ENCODE results near the gene PILRA.

Gene PILRA

GRCh38 chr7:100370746-100371145 lies 2.5 kb upstream of the PILRA start:
- no peak overlapping the region for H2AK5ac ChIP-seq (ENCODE audit: low read length, severe bottlenecking)
- no peak overlapping the region for H3K23ac ChIP-seq (ENCODE audit: low read length in 2 of 2)
- H3K18ac ChIP-seq (ENCODE audit: low read depth in 1 of 2, low read length in 2 of 2): no peak overlapping the region
- peaks cover 0 to 4% of the 10 kb centered on the region in 2 experiments for H3K27me3 ChIP-seq (ENCODE audit: control insufficient read depth in 1 of 2, insufficient read depth in 1 of 2, low read length in 2 of 2)
- no peak overlapping the region for H2BK5ac ChIP-seq (ENCODE audit: low read depth, low read length, poor library complexity, severe bottlenecking)
- H2BK12ac ChIP-seq (ENCODE audit: low read length in 2 of 2): no peak overlapping the region
- no peak overlapping the region for H3K14ac ChIP-seq (ENCODE audit: low read length in 2 of 2)
- H2BK15ac ChIP-seq (ENCODE audit: low read depth, poor library complexity, severe bottlenecking): no peak overlapping the region
- no peaks in the 10 kb centered on the region for H3K79me1 ChIP-seq (replicated peaks; ENCODE audit: low read length, poor library complexity, severe bottlenecking)
- no peak overlapping the region for H4K91ac ChIP-seq (ENCODE audit: low read length)
- H3K4ac ChIP-seq (ENCODE audit: low read depth in 1 of 2, low read length in 2 of 2): no peak overlapping the region
- no peak overlapping the region for H3K4me2 ChIP-seq (ENCODE audit: low read length, poor library complexity, severe bottlenecking)
- H3K4me1 ChIP-seq (ENCODE audit: control insufficient read depth, insufficient read depth, low read depth, low read length): peaks cover 16% of the 10 kb centered on the region
- H3K4me3 ChIP-seq (ENCODE audit: insufficient read depth in 1 of 2, low read depth in 1 of 2, low read length in 2 of 2): no peak overlapping the region
- no peak overlapping the region for H4K8ac ChIP-seq (ENCODE audit: low read length)
- DNase-seq: no peak
- H2BK120ac ChIP-seq (ENCODE audit: low read depth, low read length): no peak overlapping the region
- no peak overlapping the region for H3K9ac ChIP-seq (ENCODE audit: low read length)
- WGBS: 85% methylated on average over 5 of the region's 6 CpGs
- no peak overlapping the region for H3K27ac ChIP-seq (ENCODE audit: low read length, poor library complexity, severe bottlenecking)
- H3K36me3 ChIP-seq (ENCODE audit: control insufficient read depth in 1 of 2, insufficient read depth in 2 of 2, low read depth in 1 of 2, low read length in 2 of 2): peaks cover 0 to 7% of the 10 kb centered on the region in 2 experiments
- no peaks in the 10 kb centered on the region for H3K9me3 ChIP-seq (ENCODE audit: control insufficient read depth, low read length)
- H2AFZ ChIP-seq (ENCODE audit: low read depth, low read length): no peak overlapping the region

DNA sequence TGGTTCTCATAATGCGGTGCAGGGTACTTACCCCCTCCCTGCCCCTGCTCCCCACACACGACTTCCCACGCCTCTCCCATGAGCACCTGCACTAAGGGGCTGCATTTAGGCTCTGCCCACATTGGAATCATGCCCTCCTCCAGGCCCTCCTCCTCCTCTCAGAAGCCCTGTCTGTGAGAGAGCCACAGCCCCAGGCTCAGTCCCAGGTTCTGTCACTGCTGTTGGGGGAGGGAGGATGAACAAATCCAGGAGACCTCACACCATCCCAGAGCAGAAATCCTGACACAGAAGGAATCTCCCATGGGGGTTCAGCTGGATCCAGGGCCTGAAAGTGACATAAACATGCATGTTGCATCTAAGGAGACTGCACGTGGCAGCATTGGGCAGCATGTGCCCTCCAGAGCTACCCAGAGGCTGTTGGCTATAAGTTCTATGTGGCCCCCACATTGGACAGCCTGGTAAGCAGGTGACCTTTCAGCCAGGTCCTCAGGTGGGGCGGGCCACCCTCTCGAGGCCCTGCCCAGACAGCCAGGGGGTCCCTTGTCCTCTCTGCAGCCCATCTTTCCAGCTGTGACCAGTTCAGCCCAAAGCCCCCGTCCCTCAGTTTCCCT lies 1.6 kb upstream of the PILRA start:
- peak overlapping the region in 1 of 2 experiments; percentile 43 for H3K4ac ChIP-seq (ENCODE audit: low read depth in 1 of 2, low read length in 2 of 2)
- peaks cover 16% of the 10 kb centered on the region for H3K4me1 ChIP-seq (ENCODE audit: control insufficient read depth, insufficient read depth, low read depth, low read length)
- no peak overlapping the region for H3K9ac ChIP-seq (ENCODE audit: low read length)
- no peak overlapping the region for H2BK5ac ChIP-seq (ENCODE audit: low read depth, low read length, poor library complexity, severe bottlenecking)
- H3K4me2 ChIP-seq (ENCODE audit: low read length, poor library complexity, severe bottlenecking): no peak overlapping the region
- no peak for DNase-seq
- peak overlapping the region; percentile 73 for H4K8ac ChIP-seq (ENCODE audit: low read length)
- H3K36me3 ChIP-seq (ENCODE audit: control insufficient read depth in 1 of 2, insufficient read depth in 2 of 2, low read depth in 1 of 2, low read length in 2 of 2): no peaks in the 10 kb centered on the region
- H3K18ac ChIP-seq (ENCODE audit: low read depth in 1 of 2, low read length in 2 of 2): peak overlapping the region; percentile 14 to 68
- H2AFZ ChIP-seq (ENCODE audit: low read depth, low read length): no peak overlapping the region
- H2AK5ac ChIP-seq (ENCODE audit: low read length, severe bottlenecking): no peak overlapping the region
- H2BK12ac ChIP-seq (ENCODE audit: low read length in 2 of 2): no peak overlapping the region
- no peaks in the 10 kb centered on the region for H3K79me1 ChIP-seq (replicated peaks; ENCODE audit: low read length, poor library complexity, severe bottlenecking)
- H4K91ac ChIP-seq (ENCODE audit: low read length): peak overlapping the region; percentile 18
- no peak overlapping the region for H2BK15ac ChIP-seq (ENCODE audit: low read depth, poor library complexity, severe bottlenecking)
- H3K23ac ChIP-seq (ENCODE audit: low read length in 2 of 2): peak overlapping the region in 1 of 2 experiments; percentile 41
- H3K4me3 ChIP-seq (ENCODE audit: insufficient read depth in 1 of 2, low read depth in 1 of 2, low read length in 2 of 2): no peak overlapping the region
- H3K9me3 ChIP-seq (ENCODE audit: control insufficient read depth, low read length): no peaks in the 10 kb centered on the region
- H3K27me3 ChIP-seq (ENCODE audit: control insufficient read depth in 1 of 2, insufficient read depth in 1 of 2, low read length in 2 of 2): peaks cover 0 to 4% of the 10 kb centered on the region in 2 experiments
- no peak overlapping the region for H3K27ac ChIP-seq (ENCODE audit: low read length, poor library complexity, severe bottlenecking)
- WGBS: 89% methylated on average over 6 of the region's 7 CpGs
- H3K14ac ChIP-seq (ENCODE audit: low read length in 2 of 2): no peak overlapping the region
- H2BK120ac ChIP-seq (ENCODE audit: low read depth, low read length): no peak overlapping the region

DNA sequence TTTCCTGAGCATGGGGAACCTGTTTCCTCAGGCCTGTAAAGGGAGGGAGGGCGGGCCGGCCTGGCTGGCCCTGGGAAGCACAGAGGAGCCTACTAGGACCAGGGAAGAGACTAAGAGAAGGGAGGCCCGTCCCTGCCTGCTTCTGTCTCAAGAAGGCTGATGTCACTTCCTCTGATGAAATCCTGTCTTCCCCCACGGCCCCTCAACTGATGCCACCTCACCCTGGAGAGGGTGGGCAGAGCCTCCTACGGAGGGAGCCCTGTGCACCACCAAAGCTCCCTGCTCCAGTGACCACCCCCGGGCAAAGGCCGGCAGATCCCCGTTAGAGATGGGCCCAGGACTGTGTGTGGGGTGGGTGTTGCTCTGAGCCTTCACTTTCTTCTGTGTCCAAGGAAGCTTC lies 1.0 kb upstream of the PILRA start:
- H3K36me3 ChIP-seq (ENCODE audit: control insufficient read depth in 1 of 2, insufficient read depth in 2 of 2, low read depth in 1 of 2, low read length in 2 of 2): no peaks in the 10 kb centered on the region

GRCh38 chr7:100372694-100373093 lies 593 bp upstream of the PILRA start:
- 80% methylated on average over 6 of the region's 6 CpGs for WGBS
- H2AFZ ChIP-seq (ENCODE audit: low read depth, low read length): no peak overlapping the region
- DNase-seq: no peak

More for the DNA sequence above, 1.0 kb upstream of the PILRA start:
- Histone ChIP-seq H3K14ac (ENCODE audit: low read length in 2 of 2) (peak overlapping the region in 1 of 2 experiments; percentile 77), H3K9me3 (ENCODE audit: control insufficient read depth, low read length) (no peaks in the 10 kb centered on the region), H2AK5ac (ENCODE audit: low read length, severe bottlenecking) (no peak overlapping the region), H3K27ac (ENCODE audit: low read length, poor library complexity, severe bottlenecking) (no peak overlapping the region), H3K79me1 (replicated peaks; ENCODE audit: low read length, poor library complexity, severe bottlenecking) (no peaks in the 10 kb centered on the region), H2AFZ (ENCODE audit: low read depth, low read length) (no peak overlapping the region), H3K27me3 (ENCODE audit: control insufficient read depth in 1 of 2, insufficient read depth in 1 of 2, low read length in 2 of 2) (peaks cover 0 to 4% of the 10 kb centered on the region in 2 experiments), H4K8ac (ENCODE audit: low read length) (peak overlapping the region; percentile 74), H3K4me2 (ENCODE audit: low read length, poor library complexity, severe bottlenecking) (no peak overlapping the region), H3K18ac (ENCODE audit: low read depth in 1 of 2, low read length in 2 of 2) (peak overlapping the region; percentile 11 to 54), H3K9ac (ENCODE audit: low read length) (no peak overlapping the region), H2BK120ac (ENCODE audit: low read depth, low read length) (peak overlapping the region; percentile 22), H2BK12ac (ENCODE audit: low read length in 2 of 2) (no peak overlapping the region), H4K91ac (ENCODE audit: low read length) (no peak overlapping the region), H3K23ac (ENCODE audit: low read length in 2 of 2) (no peak overlapping the region), H3K4ac (ENCODE audit: low read depth in 1 of 2, low read length in 2 of 2) (peak overlapping the region; percentile 57 to 59), H2BK5ac (ENCODE audit: low read depth, low read length, poor library complexity, severe bottlenecking) (no peak overlapping the region), H3K4me1 (ENCODE audit: control insufficient read depth, insufficient read depth, low read depth, low read length) (peaks cover 16% of the 10 kb centered on the region), H3K4me3 (ENCODE audit: insufficient read depth in 1 of 2, low read depth in 1 of 2, low read length in 2 of 2) (no peak overlapping the region), H2BK15ac (ENCODE audit: low read depth, poor library complexity, severe bottlenecking) (no peak overlapping the region)
- peak; percentile 81 for DNase-seq
- WGBS: 43% methylated on average over 6 of the region's 8 CpGs

More at GRCh38 chr7:100372694-100373093, 593 bp upstream of the PILRA start:
- peaks cover 0 to 4% of the 10 kb centered on the region in 2 experiments for H3K27me3 ChIP-seq (ENCODE audit: control insufficient read depth in 1 of 2, insufficient read depth in 1 of 2, low read length in 2 of 2)
- peak overlapping the region; percentile 25 for H4K91ac ChIP-seq (ENCODE audit: low read length)
- peak overlapping the region; percentile 22 for H2BK120ac ChIP-seq (ENCODE audit: low read depth, low read length)
- H3K27ac ChIP-seq (ENCODE audit: low read length, poor library complexity, severe bottlenecking): no peak overlapping the region
- H3K36me3 ChIP-seq (ENCODE audit: control insufficient read depth in 1 of 2, insufficient read depth in 2 of 2, low read depth in 1 of 2, low read length in 2 of 2): no peaks in the 10 kb centered on the region
- H2AK5ac ChIP-seq (ENCODE audit: low read length, severe bottlenecking): no peak overlapping the region
- H2BK5ac ChIP-seq (ENCODE audit: low read depth, low read length, poor library complexity, severe bottlenecking): no peak overlapping the region
- H3K9me3 ChIP-seq (ENCODE audit: control insufficient read depth, low read length): no peaks in the 10 kb centered on the region
- H3K4me1 ChIP-seq (ENCODE audit: control insufficient read depth, insufficient read depth, low read depth, low read length): peaks cover 16% of the 10 kb centered on the region
- H3K9ac ChIP-seq (ENCODE audit: low read length): no peak overlapping the region
- H3K14ac ChIP-seq (ENCODE audit: low read length in 2 of 2): peak overlapping the region in 1 of 2 experiments; percentile 77
- no peak overlapping the region for H3K4me3 ChIP-seq (ENCODE audit: insufficient read depth in 1 of 2, low read depth in 1 of 2, low read length in 2 of 2)
- H3K79me1 ChIP-seq (replicated peaks; ENCODE audit: low read length, poor library complexity, severe bottlenecking): no peaks in the 10 kb centered on the region
- H2BK12ac ChIP-seq (ENCODE audit: low read length in 2 of 2): peak overlapping the region in 1 of 2 experiments; percentile 79
- peak overlapping the region; percentile 11 to 54 for H3K18ac ChIP-seq (ENCODE audit: low read depth in 1 of 2, low read length in 2 of 2)
- H4K8ac ChIP-seq (ENCODE audit: low read length): peak overlapping the region; percentile 74
- peak overlapping the region; percentile 57 to 59 for H3K4ac ChIP-seq (ENCODE audit: low read depth in 1 of 2, low read length in 2 of 2)
- H3K4me2 ChIP-seq (ENCODE audit: low read length, poor library complexity, severe bottlenecking): no peak overlapping the region
- H3K23ac ChIP-seq (ENCODE audit: low read length in 2 of 2): no peak overlapping the region
- H2BK15ac ChIP-seq (ENCODE audit: low read depth, poor library complexity, severe bottlenecking): no peak overlapping the region
